Activated CD8-positive, alpha-beta memory T cell treated with anti-CD3 and anti-CD28 coated beads for 36 hours (primary cell): ENCODE results near the gene HHAT. TPM values are rescaled to one million over a fixed set of nuclear protein-coding genes. Genes with fewer than 3 reads are reported as not detected.

Source experiments
- CTCF ChIA-PET: fragments of 350-600 bp; sonication (Branson Sonifier 250); formaldehyde crosslinking; loops from one replicate; lab custom pipeline; 2021; ENCODE audit warnings: antibody characterized with exemption; lab: Charles Lee
- POLR2A ChIA-PET: fragments of 350-600 bp; sonication (Branson Sonifier 250); formaldehyde crosslinking; loops from one replicate; lab custom pipeline; 2021; ENCODE audit warnings: antibody characterized with exemption; lab: Charles Lee
- total RNA-seq, 2 experiments: library from RNA; stranded (reverse); gene quantifications; one replicate each; pipeline ENCODE4 v1.2.3, GENCODE V29; 2021

Gene HHAT
- 1 to 10 TPM in 1 of 2 experiments, under 1 TPM in 1; 0.82 to 1.5 TPM for total RNA-seq

DNA sequence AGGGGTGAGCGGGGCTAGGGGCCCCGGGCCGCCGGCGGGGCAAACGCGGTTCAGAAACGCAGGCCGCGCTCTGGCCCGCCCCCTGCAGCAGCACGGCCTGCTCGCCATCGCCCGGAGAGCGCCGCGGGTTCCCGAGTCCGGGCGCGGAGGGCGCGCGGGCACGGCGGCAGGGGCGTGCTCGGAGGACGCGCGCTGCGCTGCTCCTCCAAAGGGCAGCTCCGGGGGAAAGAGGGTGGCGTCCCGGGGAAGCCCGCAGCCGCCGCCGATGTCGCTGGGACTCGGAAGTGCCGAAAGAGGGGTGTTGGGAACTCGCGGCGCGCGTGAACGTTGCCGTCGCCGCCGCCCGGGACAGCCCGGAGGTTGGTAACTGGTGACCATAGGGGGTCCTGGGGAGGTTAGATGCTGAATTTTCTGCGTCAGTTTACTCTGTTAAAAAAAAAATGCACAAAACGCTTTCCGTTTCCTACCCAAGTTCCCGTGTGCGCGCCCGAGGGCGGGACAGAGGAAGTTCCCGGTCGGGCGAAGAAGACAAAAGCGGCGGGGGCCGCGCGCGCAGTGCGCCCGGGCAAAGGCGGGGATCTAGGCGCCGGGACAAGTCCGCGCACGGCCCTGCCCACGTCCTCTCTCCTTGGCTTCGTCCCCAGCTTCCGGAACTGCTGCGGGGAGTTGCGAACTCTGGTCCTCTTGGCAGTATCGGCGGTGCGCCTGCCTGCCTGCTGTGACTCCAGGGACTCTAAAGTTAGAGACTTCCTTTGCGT lies at the start of gene HHAT:
Gene HHAT, plus strand, starts transcription at position 157 of the 758 bp plus-strand sequence. CDS start 20,074 bp downstream, outside the sequence.
- CTCF ChIA-PET: no interaction called here
- POLR2A ChIA-PET: interaction anchor here (1.0 to 1.6 kb wide), 2 partner anchors 13 to 45 kb away, joined by 4 to 6 read pairs; no protein-coding TSS in a partner anchor

DNA sequence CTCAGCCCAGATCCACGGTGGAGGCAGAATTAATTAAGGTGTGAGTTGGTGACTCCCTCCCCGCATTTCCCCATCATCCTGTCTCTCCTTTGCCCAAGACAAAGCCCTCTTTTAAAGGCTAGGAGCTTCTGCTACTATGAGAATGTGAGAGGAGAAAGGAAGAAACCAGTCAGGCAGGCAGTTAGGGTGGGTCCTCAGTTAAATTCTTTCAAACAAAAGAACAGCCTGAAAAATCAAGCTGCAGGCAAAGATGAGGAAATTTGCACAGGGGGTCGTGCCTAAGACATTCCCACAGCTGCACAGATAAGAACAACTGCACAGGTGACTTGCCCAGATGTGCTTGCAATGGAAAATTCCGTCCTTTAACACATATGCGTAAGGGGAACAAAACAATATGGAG lies 48.5 kb upstream of the HHAT start:
- ChIA-PET CTCF (no interaction called here), POLR2A (no interaction called here)

DNA sequence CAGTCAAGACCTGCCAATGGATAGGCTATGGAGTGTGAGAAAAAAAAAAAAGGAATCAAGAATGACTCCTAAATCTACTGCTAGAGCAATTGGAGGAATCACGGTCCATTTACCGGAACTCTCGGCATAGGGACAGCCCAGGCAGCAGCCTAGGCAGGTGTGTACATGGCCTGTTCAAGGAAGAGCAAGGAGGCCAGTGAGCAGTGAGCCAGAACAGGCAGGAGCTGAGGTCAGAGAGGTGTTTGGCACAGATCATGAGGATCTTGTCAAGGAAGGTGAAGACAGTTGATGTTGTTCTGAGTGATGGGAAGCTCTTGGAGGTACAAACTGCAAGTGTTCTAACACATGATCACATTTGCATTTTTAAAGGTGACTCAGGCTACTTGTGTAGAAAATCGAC lies 40.6 kb upstream of the HHAT start:
- CTCF ChIA-PET: interaction anchor here (0.7 kb wide), 1 partner anchor 60 kb away, joined by 4 read pairs; no protein-coding TSS in a partner anchor
- POLR2A ChIA-PET: no interaction called here

DNA sequence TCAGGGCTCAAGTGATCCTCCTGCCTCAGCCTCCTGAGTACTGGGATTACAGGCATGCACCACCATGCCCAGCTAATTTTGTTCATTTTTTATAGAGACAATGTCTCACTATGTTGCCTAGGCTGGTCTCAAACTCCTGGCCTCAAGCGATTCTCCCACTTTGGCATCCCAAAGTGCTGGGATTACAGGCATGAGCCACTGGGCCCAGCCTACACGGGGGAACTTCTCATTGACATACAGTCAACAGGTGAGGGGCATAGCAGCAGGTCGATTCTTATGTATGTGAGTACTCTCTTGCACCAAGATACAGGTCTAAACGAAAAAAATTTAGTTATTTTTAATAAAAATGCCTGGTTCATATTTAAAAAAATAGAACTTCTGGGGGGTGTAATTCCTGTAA lies 39.5 kb upstream of the HHAT start:
- ChIA-PET POLR2A (no interaction called here), CTCF (no interaction called here)

DNA sequence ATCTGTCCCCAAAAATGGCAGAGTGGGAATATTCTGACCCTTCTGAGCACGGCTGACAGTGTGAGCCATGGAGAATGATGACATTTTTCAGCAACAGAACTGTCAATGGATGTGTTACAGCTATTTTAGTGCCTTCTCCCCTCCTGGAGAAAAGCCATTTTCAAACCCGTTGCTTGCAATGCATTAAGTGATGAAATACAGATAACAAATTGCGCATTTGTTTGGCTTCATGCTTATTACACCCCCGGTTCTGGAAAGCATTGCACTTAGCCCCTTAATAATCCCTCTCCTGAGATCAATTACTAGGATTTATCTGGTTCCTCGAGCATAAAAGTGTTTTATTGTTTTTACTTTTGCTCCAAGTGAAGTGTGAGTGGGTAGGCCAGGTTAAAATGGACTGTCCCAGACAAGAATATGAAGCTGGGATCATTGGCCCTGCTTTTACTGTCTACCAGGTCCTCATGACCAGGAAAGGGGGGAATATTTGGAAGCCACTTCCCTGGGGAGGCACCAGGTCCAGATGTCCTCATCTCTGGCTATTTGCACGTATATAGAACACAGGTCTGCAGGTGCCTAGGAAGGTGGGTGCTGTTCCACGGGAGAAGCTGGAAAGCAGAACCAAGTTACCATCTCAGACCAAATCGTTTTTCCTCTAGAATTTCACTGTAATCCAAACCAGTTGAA lies 37.5 kb upstream of the HHAT start:
- ChIA-PET POLR2A (no interaction called here), CTCF (interaction anchor here (1.1 kb wide), 1 partner anchor 22 kb away, joined by 3 read pairs; no protein-coding TSS in a partner anchor)

DNA sequence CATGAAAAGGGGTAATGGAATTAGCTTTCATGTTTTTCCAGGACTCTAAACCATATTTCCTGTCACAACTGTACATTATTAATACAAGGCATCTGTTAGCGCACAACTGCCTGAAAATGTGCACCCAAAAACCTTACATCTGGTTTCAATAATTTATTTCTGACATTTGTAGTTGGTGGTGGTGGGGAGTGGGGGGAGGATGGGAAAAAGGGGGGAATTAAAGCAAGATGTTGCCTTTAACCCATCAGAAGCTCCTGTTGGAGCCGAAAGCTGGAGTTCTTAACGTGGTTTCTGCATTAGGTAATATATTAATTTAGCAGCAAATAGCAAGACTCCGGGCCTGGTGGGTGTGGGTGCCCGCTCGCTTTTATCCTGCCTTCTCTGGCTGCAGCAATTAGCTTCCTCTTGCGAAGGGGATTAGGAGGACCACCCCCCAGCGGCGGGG lies 36.9 kb upstream of the HHAT start:
- CTCF ChIA-PET: interaction anchor here (1.1 kb wide), 1 partner anchor 21 kb away, joined by 3 read pairs; no protein-coding TSS in a partner anchor
- POLR2A ChIA-PET: no interaction called here

DNA sequence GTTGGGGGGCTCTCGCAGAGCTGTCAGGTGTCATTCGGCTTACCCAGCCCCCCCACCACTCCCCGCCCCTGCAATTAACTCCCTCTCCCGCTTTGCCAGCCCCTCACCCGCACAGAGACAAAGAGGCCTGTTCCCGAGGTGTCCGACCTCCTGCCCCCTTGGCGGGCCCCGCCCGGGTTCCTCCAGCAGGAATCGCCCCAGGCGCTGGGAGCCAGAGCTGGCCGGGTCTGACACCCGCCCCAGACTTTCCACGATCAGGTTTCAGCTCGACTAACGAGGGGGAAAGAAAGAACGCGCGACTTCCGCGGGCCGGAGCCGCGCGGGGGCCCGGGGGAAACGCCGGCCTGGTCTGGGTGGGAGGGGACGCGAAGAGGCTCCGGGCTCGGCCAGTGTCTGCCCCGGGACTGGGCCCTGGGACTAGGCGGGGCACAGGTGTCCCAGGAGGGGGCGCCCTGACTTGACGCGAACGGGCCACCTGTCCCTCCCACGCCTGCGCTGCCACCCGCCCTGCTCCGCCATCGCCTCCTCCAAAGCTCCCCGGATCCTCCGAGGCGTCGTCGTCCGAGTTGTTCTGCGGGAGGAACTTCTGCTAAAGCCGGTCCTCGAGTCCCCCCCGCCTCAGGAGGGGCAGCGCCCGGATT lies 36.4 kb upstream of the HHAT start:
- ChIA-PET POLR2A (no interaction called here), CTCF (interaction anchor here (1.1 kb wide), 1 partner anchor 21 kb away, joined by 3 read pairs; no protein-coding TSS in a partner anchor)

DNA sequence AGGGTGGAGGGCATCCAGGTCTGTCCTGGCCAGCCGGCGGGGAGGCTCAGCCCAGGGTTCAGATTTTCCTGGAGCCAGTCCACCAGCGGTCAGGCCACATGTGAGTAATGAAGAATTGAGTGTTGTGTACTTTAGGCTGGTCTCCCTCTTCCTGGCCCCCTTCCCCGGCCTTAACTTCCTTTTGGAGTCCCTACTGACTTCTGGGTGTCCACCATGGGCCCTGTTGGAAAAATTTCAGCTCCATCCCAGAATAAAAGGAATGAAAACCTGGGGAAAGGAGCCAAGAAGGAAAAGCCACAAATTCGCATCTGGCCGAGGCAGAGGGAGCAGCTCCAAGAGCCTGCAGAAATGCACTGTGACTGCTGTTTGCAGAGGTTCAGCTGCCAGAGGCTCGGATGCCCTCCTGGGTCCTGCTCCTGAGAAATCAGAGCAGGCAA lies 35.5 kb upstream of the HHAT start:
- ChIA-PET POLR2A (no interaction called here), CTCF (no interaction called here)

DNA sequence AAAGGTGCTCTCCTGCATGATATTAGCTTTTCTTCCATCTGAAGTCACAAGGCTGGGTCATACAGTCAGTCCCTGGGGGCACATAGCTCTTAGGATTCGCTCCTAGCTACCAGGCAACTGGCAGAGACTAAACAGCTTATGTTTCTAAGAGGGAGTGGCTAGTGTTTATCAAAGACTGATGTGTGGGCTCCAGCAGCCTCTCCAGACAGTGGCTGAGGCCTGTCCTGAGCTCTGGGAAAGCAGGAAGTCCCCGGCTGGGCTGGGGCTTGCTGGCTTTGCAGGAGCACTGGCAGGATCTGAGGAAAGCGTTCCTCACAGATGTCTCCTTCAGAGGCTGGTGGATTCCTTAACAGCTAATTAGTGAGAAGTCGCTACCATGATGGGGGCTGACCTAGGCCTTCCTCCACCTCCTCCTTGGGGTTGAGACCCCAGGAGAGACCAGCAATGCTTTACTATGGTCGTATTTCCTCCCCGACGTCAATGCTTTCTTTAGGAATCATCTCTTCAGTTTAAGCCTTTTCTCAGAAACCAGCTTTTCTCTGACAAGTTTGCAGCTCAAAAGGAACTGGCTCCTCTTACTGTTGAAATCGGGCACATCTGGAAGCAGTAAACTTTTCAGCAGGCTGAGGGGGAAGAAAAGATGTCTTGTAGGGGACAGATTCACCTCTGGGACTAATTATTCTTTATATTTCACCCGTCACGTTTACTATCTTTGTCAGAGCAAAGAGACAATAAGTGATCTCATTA lies 33.5 kb upstream of the HHAT start:
- POLR2A ChIA-PET: no interaction called here
- CTCF ChIA-PET: interaction anchor here (1.2 kb wide), 1 partner anchor 16 kb away, joined by 4 read pairs; no protein-coding TSS in a partner anchor

DNA sequence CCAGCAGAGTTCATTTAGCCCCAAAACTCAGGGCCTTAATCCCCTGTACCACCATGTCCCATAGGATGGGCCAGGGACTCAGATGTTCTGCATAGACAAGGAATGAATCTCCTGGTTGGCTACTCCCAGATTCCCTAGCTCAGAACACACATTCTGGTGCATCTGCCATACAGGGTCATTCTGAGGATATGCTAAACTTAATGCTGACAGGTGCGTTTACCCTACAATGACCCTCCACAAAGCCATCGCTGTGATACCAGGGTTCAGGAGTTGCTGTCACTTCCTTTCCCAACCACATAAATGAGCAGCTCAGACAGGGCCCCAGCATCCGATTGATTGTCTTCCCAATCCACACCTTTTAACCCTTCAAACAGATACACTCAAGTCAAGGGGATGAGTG lies 32.0 kb upstream of the HHAT start:
- ChIA-PET POLR2A (no interaction called here), CTCF (no interaction called here)

DNA sequence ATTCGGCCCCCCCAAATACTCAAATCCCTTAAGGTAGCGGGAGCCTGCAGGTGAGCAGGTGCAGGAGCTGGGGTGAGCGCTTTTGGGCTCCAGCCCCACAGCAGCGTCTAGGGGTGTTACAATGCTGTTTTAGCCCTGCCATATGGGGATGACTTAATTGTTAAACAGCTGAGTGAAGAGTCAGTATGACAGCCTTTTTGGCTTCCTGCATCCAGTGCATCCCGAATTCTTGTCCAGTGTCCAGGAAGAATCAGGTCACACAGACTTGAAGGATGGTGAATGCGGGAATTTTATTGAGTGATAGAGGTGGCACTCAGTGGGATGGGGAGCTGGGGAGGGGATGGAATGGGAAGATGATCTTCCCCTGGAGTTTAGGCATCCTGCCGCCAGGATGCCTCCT lies 30.4 kb upstream of the HHAT start:
- ChIA-PET POLR2A (no interaction called here), CTCF (no interaction called here)

DNA sequence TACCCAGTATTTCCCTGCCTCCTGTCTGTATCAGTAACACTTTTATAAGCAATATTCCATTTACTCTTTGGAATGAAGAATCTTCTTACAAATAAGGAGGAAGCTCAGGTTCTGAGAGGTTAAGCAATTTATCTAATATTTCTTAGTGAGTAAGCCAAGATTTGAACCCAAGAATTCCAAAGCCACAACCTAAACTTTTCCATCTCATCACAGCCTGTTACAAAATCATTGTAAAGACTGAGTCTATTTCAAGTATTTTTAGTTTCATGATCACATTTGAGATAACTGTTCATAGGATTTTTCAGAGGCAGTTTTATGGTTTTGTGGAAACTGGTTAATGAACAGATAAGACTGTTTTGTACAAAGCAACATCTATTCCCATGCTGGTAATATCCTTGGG lies 29.8 kb upstream of the HHAT start:
- ChIA-PET CTCF (no interaction called here), POLR2A (no interaction called here)

DNA sequence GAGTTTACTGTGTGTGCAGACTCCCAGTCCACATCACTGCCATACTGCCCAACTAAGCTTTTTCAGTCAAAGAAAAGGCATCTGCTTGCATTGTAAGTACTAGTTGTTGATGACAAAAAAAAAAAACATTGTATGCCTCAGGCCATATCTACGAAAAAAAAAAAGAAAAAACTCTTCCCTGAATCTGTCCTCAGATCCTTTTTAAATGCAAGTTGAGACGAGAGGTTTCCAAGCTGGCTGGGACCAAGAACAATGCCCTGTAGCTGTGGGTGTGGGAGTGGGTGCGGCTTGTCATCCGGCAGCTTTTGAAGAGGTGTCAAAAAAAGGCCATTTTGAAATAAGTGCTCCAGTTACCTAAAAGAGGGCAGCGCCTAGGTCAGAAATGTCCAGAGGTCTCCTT lies 29.2 kb upstream of the HHAT start:
- POLR2A ChIA-PET: no interaction called here
- CTCF ChIA-PET: no interaction called here

DNA sequence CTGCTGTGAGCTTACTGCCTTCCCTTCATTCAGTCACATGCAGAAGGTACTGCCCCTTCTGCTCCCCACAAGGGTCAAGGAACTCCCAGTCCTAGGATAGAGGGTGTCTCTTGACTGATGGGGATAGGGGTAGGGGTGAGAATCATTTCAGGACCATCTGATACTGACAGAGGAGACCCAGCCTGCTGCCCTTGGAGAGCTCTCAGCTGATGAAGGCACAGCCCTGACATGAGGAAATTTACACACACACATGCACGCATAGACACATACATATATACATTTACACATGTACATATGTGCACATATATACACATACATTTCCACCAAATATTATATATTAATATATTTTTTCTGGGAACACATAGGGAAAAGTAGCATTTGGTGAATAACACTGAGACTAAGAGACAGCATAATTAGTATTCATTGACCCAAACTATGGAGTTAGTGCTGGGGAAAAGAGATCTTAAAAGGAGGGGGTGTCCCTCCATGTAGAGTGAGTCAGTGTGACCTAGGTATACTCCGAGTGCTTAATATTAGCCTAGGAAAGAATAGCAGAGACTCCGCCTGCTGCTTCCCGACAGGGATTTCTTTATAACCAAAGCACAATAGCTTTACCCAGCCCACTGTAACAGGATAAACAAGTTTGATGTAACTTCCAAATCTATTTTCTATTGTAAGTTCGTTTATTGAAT lies 27.6 kb upstream of the HHAT start:
- CTCF ChIA-PET: interaction anchor here (1.0 kb wide), 1 partner anchor 158 kb away, joined by 3 read pairs; no protein-coding TSS in a partner anchor
- POLR2A ChIA-PET: interaction anchor here (0.5 kb wide), 1 partner anchor 59 kb away, joined by 3 read pairs; no protein-coding TSS in a partner anchor

DNA sequence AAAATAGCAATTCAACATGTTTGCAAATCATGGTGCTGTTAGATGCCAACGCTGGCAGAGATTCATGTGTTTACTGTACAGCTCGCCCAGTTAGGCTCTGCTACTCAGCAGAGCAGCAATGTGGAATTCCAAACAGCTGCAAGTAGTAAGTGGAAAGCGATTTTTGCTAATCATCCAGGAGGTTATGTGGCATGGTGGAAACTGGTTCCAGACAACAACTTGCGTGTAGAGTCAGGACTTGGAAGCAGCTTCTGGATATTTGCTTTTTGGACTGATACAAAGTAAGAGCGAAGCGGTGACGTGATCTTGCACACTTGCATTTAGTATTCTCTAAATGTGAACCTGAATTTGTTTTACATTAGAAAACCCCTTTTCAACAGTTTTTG lies 27.1 kb upstream of the HHAT start:
- ChIA-PET CTCF (interaction anchor here (1.0 kb wide), 1 partner anchor 159 kb away, joined by 3 read pairs; no protein-coding TSS in a partner anchor), POLR2A (no interaction called here)

DNA sequence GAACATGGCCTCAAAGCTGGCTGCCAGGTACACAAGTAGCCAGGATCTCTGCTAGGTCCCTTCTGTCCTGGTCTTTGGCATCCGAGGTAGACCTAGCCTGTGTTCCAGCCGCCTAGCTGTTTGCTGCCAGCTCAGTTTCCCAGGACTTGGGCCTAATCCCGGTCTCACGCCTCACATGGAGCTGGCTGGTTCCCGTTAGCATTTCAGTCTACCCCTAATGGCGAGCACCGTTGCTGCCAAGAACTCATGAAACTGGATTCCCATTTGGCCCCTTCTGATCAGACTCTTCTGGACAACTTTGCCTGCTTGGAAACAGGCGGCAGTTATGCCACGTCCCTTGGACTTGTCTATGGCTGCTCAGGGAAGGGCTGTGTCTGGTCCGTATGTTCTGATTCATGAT lies 26.2 kb upstream of the HHAT start:
- ChIA-PET POLR2A (no interaction called here), CTCF (no interaction called here)

DNA sequence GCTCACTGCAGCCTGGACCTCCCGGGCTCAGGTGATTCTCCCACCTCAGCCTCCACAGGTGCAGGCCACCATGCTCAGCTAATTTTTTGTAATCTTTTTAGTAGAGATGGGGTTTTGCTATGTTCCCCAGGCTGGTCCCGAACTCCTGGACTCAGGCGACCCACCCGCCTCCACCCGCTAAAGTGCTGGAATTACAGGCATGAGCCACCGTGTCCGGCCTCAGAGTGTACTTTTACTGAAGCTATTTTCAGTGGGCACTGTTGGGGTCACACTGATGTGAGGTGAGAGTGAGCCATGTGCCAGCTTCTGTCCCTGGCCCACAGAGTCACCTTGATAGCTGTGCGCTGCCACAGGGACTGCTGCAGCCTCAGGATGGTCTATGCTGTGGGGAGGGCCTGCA lies 25.3 kb upstream of the HHAT start:
- POLR2A ChIA-PET: no interaction called here
- CTCF ChIA-PET: interaction anchor here (1.0 kb wide), 1 partner anchor 434 kb away, joined by 3 read pairs; no protein-coding TSS in a partner anchor

DNA sequence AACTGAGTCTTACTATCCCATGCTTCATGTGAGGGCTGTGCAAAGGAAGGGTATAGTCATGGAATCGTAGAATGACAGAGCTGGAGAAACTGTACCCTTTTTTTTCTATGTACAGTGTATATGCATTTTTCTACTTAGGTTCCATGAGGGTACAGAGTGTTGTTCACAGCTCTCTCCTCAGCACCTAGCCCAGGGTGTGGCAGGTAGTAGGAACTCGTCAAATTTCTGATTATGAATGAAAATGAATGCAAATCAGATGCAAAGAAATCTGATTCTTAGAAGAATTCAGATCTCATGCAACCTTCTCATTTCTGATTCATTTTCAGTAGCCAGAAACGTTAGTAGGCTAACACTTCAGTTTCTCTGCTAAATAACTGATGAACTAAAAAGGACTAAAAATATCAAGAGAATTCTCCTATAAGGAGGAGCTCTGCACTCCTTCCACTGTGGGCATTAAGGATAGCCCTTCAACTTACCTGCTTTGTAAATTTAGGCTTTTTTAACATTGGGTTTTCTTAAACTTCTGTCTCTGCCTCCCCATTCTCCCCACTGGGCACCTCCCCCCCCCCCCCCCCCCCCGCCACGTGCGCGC lies 18.0 kb upstream of the HHAT start:
- CTCF ChIA-PET: interaction anchor here (0.6 to 2.4 kb wide), 5 partner anchors 15 to 214 kb away, joined by 3 to 9 read pairs (median 3); no protein-coding TSS in a partner anchor
- POLR2A ChIA-PET: no interaction called here
